H1 (cell line): ENCODE measurements around the gene KCNH4. TPM values are rescaled to one million over a fixed set of nuclear protein-coding genes. Genes with fewer than 3 reads are reported as not detected.

ENCODE experiments used
- CTCF ChIA-PET: fragments of 300-600 bp; sonication (Branson Sonifier 250); formaldehyde crosslinking; loops from one replicate; lab custom pipeline; 2021; ENCODE audit not compliant: partially characterized antibody; lab: Charles Lee
- POLR2A ChIA-PET: fragments of 300-600 bp; sonication (Branson Sonifier 250); formaldehyde crosslinking; loops from one replicate; lab custom pipeline; 2021; ENCODE audit warnings: inconsistent platforms; ENCODE audit not compliant: partially characterized antibody; lab: Charles Lee
- DNase-seq, 2 experiments: peaks; one replicate each; pipeline versions ENCODE4 v3.0.0 to v3.0.0-alpha.2; 2010 to 2022; ENCODE audit warnings: low spot score in 2 of 2, low read depth in 1 of 2, mixed read lengths in 1 of 2
- FAIRE-seq: peaks from 2 replicates; lab custom pipeline; 2011; peaks lifted over from hg19 to GRCh38; lab: Jason Lieb, UNC
- H2AFZ ChIP-seq: 2 replicates; pipeline ENCODE4 v1.8.1; 2012; ENCODE audit warnings: low read length, inconsistent platforms
- H2AK5ac ChIP-seq: 2 replicates; pipeline ENCODE4 v1.6.1; 2013; ENCODE audit warnings: low read depth, low read length
- H2BK120ac ChIP-seq: replicated peaks from 2 replicates; pipeline ENCODE3; 2013; ENCODE audit warnings: low read depth, low read length, inconsistent platforms
- H2BK12ac ChIP-seq: 2 replicates; pipeline ENCODE4 v1.6.1; 2013; ENCODE audit warnings: low read depth, low read length
- H2BK15ac ChIP-seq: 2 replicates; pipeline ENCODE4 v1.6.1; 2013; ENCODE audit warnings: low read length
- H2BK20ac ChIP-seq: 2 replicates; pipeline ENCODE4 v1.6.1; 2013; ENCODE audit warnings: low read length
- H2BK5ac ChIP-seq: 2 replicates; pipeline ENCODE4 v1.6.1; 2013; ENCODE audit warnings: low read depth, low read length
- H3K14ac ChIP-seq: 2 replicates; pipeline ENCODE4 v1.6.1; 2013; ENCODE audit warnings: inconsistent platforms; ENCODE audit not compliant: insufficient read length
- H3K18ac ChIP-seq: 2 replicates; pipeline ENCODE4 v1.6.1; 2013; ENCODE audit warnings: low read length; ENCODE audit errors: extremely low read depth
- H3K23ac ChIP-seq: 2 replicates; pipeline ENCODE4 v1.6.1; 2013; ENCODE audit warnings: inconsistent platforms; ENCODE audit not compliant: insufficient read length
- H3K23me2 ChIP-seq: 2 replicates; pipeline ENCODE4 v1.6.1; 2013; ENCODE audit warnings: low read depth, low read length
- H3K27ac ChIP-seq: 2 replicates; pipeline ENCODE4 v1.6.1; 2011; ENCODE audit warnings: low read depth, low read length, inconsistent platforms
- H3K27me3 ChIP-seq, 4 experiments: replicated peaks in 1 of 4; 1 replicate in 1 of 4; 2 replicates in 3 of 4; pipeline versions ENCODE4 v1.6.1 to v1.8.1; 2011 to 2013; ENCODE audit warnings: low read length in 3 of 4, mild to moderate bottlenecking in 3 of 4, inconsistent platforms in 2 of 4, mixed read lengths in 2 of 4, moderate library complexity in 1 of 4; ENCODE audit not compliant: control insufficient read depth in 3 of 4, insufficient read depth in 3 of 4; ENCODE audit errors: extremely low read depth in 1 of 4
- H3K36me3 ChIP-seq, 4 experiments: 2 replicates each; pipeline versions ENCODE4 v1.6.1 to v1.8.1; 2011 to 2013; ENCODE audit warnings: mild to moderate bottlenecking in 4 of 4, low read length in 3 of 4, moderate library complexity in 2 of 4, control low read depth in 1 of 4, inconsistent platforms in 1 of 4; ENCODE audit not compliant: insufficient read depth in 4 of 4, control insufficient read depth in 2 of 4
- H3K4ac ChIP-seq: replicated peaks from 2 replicates; pipeline ENCODE3; 2013; ENCODE audit warnings: low read length, low read depth, mixed read lengths, inconsistent platforms; ENCODE audit not compliant: insufficient read length
- H3K4me1 ChIP-seq, 4 experiments: replicated peaks in 1 of 4; 1 replicate in 1 of 4; 2 replicates in 3 of 4; pipeline versions ENCODE4 v1.6.1 to v1.8.1; 2011 to 2013; ENCODE audit warnings: low read length in 3 of 4, inconsistent platforms in 2 of 4, mixed read lengths in 1 of 4; ENCODE audit not compliant: insufficient read depth in 4 of 4, control insufficient read depth in 3 of 4
- H3K4me2 ChIP-seq, 2 experiments: 2 replicates each; pipeline versions ENCODE4 v1.6.1 to v1.8.1; 2011 to 2013; ENCODE audit warnings: low read depth in 2 of 2, low read length in 2 of 2, control low read depth in 1 of 2, inconsistent platforms in 1 of 2, mild to moderate bottlenecking in 1 of 2; ENCODE audit not compliant: insufficient read depth in 1 of 2
- H3K4me3 ChIP-seq, 4 experiments: fragments of 200-600, 300-600 bp in 1 of 4; sonication (generic), shearing (Covaris generic), sonication (Bioruptor Twin) in 1 of 4; 2 replicates each; pipeline versions ENCODE4 v1.5.1 to v1.8.1; 2011 to 2016; ENCODE audit warnings: low read length in 4 of 4, low read depth in 3 of 4, control low read depth in 2 of 4, inconsistent platforms in 2 of 4, mild to moderate bottlenecking in 2 of 4, mixed read lengths in 1 of 4, moderate library complexity in 1 of 4; ENCODE audit not compliant: insufficient read depth in 2 of 4; ENCODE audit errors: extremely low read depth in 1 of 4
- H3K56ac ChIP-seq: replicated peaks from 2 replicates; pipeline ENCODE3; 2013; ENCODE audit warnings: low read depth, mild to moderate bottlenecking, mixed read lengths, low read length, inconsistent platforms; ENCODE audit not compliant: insufficient read length
- H3K79me1 ChIP-seq: 2 replicates; pipeline ENCODE4 v1.6.1; 2013; ENCODE audit warnings: low read depth, low read length, control low read depth
- H3K79me2 ChIP-seq, 2 experiments: 2 replicates each; pipeline versions ENCODE4 v1.6.1 to v1.8.1; 2012 to 2013; ENCODE audit warnings: low read length in 2 of 2, mild to moderate bottlenecking in 2 of 2, inconsistent platforms in 1 of 2; ENCODE audit not compliant: insufficient read depth in 2 of 2, control insufficient read depth in 1 of 2
- H3K9ac ChIP-seq, 4 experiments: replicated peaks in 1 of 4; 1 replicate in 1 of 4; 2 replicates in 3 of 4; pipeline versions ENCODE4 v1.6.1 to v1.8.1; 2011 to 2013; ENCODE audit warnings: low read depth in 3 of 4, low read length in 3 of 4, control low read depth in 2 of 4, mild to moderate bottlenecking in 2 of 4, moderate library complexity in 2 of 4, inconsistent platforms in 1 of 4; ENCODE audit errors: extremely low read depth in 1 of 4
- H3K9me3 ChIP-seq, 2 experiments: 2 replicates each; pipeline versions ENCODE4 v1.6.1 to v1.8.1; 2012 to 2013; ENCODE audit warnings: mild to moderate bottlenecking in 2 of 2, moderate library complexity in 2 of 2, control low read depth in 1 of 2, inconsistent platforms in 1 of 2, low read depth in 1 of 2, low read length in 1 of 2, mixed read lengths in 1 of 2; ENCODE audit not compliant: insufficient read depth in 2 of 2
- H4K20me1 ChIP-seq, 2 experiments: replicated peaks in 1 of 2; 2 replicates each; pipeline versions ENCODE3 to v1.8.1; 2011 to 2013; ENCODE audit warnings: inconsistent platforms in 2 of 2, low read length in 2 of 2, mild to moderate bottlenecking in 1 of 2; ENCODE audit not compliant: insufficient read depth in 2 of 2, control insufficient read depth in 1 of 2
- H4K5ac ChIP-seq: 2 replicates; pipeline ENCODE4 v1.6.1; 2013; ENCODE audit warnings: low read length, low read depth, mixed read lengths, inconsistent platforms; ENCODE audit not compliant: insufficient read length
- H4K8ac ChIP-seq: 2 replicates; pipeline ENCODE4 v1.8.0; 2013; ENCODE audit warnings: mild to moderate bottlenecking, moderate library complexity, low read length, inconsistent platforms; ENCODE audit not compliant: insufficient read depth; ENCODE audit errors: extremely low read depth
- H4K91ac ChIP-seq: replicated peaks from 2 replicates; pipeline ENCODE3; 2013; ENCODE audit warnings: low read length, mixed read lengths, inconsistent platforms; ENCODE audit not compliant: insufficient read length
- TCF12 ChIP-seq: IDR thresholded peaks from 2 replicates; pipeline ENCODE4 v1.6.1; 2011; ENCODE audit warnings: low read depth, mild to moderate bottlenecking, low read length
- TEAD4 ChIP-seq: IDR thresholded peaks from 2 replicates; pipeline ENCODE4 v1.6.1; 2012; ENCODE audit warnings: low read depth, low read length, inconsistent platforms, mixed read lengths
- WGBS, 2 experiments: shearing (Covaris generic) in 1 of 2; methylation state at CpG; one replicate each; pipeline versions ENCODE4 v1.1.6 to v1.1.7; 2013 to 2015; ENCODE audit warnings: low lambda C conversion rate in 2 of 2, mixed read lengths in 2 of 2, inconsistent platforms in 1 of 2, low coverage in 1 of 2, missing lambda C conversion rate in 1 of 2; ENCODE audit not compliant: insufficient replicate concordance in 2 of 2, insufficient coverage in 1 of 2, insufficient read length in 1 of 2; ENCODE audit errors: extremely low coverage in 1 of 2, missing lambda C conversion rate in 1 of 2; 5-methylcytosine and 5-hydroxymethylcytosine counted together
- polyA plus RNA-seq, 7 experiments: library from polyadenylated mRNA; depleted of rRNA in 3 of 7; stranded (reverse) in 5 of 7; unstranded in 2 of 7; fragments of >200 nt in 5 of 7; fragments of 200-250 nt in 2 of 7; gene quantifications; 1 replicate in 5 of 7; 2 replicates in 1 of 7; 4 replicates in 1 of 7; pipeline versions ENCODE4 v1.2.1 to v1.2.3, GENCODE V29; 2011 to 2013; ENCODE audit warnings: missing spikeins in 2 of 7, mixed read lengths in 2 of 7
- total RNA-seq: library from RNA; stranded (reverse); fragmentation: NEBNext Ultra II Directional; extraction: Animal tissue kit (Norgen Biotek cat#: 25700); gene quantifications from 2 replicates; pipeline ENCODE4 v1.2.1, GENCODE V29; 2021

Gene KCNH4
- total and polyA plus RNA-seq, 2 of the 8 experiments (the other 6 are each of a cell fraction or from before 2014, with no cell fraction given) = 0.44 to 0.47 TPM

GRCh38 chr17:42165751-42166150 is 15.2 kb downstream of the KCNH4 start:
- 92% methylated on average over 6 of the region's 6 CpGs; no CpG with 5 or more reads in 1 of the 2 experiments for WGBS, 2 experiments
- FAIRE-seq = no peak
- H3K4ac ChIP-seq = no peak overlapping the region
- TF ChIP-seq TEAD4 = no peak
- no peak for TF ChIP-seq TCF12

More at GRCh38 chr17:42165751-42166150, 15.2 kb downstream of the KCNH4 start:
- Histone ChIP-seq H3K36me3 (no peaks in the 10 kb centered on the region), H3K9ac (no peak overlapping the region), H3K4me3 (no peak overlapping the region), H4K5ac (no peak overlapping the region), H3K27ac (no peak overlapping the region), H2BK5ac (no peak overlapping the region), H4K91ac (no peak overlapping the region), H3K79me2 (no peaks in the 10 kb centered on the region), H2BK12ac (no peak overlapping the region), H2AK5ac (no peak overlapping the region), H3K9me3 (no peaks in the 10 kb centered on the region), H2BK20ac (no peak overlapping the region), H2AFZ (no peak overlapping the region), H3K23ac (no peak overlapping the region), H2BK15ac (no peak overlapping the region), H3K14ac (no peak overlapping the region), H3K79me1 (no peaks in the 10 kb centered on the region), H3K4me2 (no peak overlapping the region), H3K23me2 (no peaks in the 10 kb centered on the region), H3K56ac (no peak overlapping the region), H2BK120ac (no peak overlapping the region), H3K18ac (no peak overlapping the region), H3K27me3 (no peaks in the 10 kb centered on the region), H3K4me1 (no peaks in the 10 kb centered on the region; a peak in 2 of 7 replicates), H4K8ac (no peak overlapping the region), H4K20me1 (no peaks in the 10 kb centered on the region)
- CTCF ChIA-PET = interaction anchor here (1.4 kb wide), 1 partner anchor 206 kb away, joined by 3 read pairs; no protein-coding TSS in a partner anchor
- POLR2A ChIA-PET = no interaction called here
- no peak for DNase-seq
